Cardiac muscle cell (in vitro differentiated cells and primary cell): ENCODE data around the gene RSPH9. TPM values are rescaled to one million over a fixed set of nuclear protein-coding genes. Genes with fewer than 3 reads are reported as not detected.

Experiments
- DNase-seq, 2 donors: peaks; one replicate each; pipeline versions ENCODE4 v3.0.0 to v3.0.0-alpha.2; 2010 to 2017; ENCODE audit warnings: low read depth in 1 of 2, low spot score in 1 of 2
- H3K27ac ChIP-seq: fragments of 200-600 bp; sonication (generic); 2 replicates; pipeline ENCODE4 v1.5.1; 2016
- H3K27me3 ChIP-seq: fragments of 200-600 bp; sonication (generic); 2 replicates; pipeline ENCODE4 v1.6.0; 2016; ENCODE audit warnings: control low read depth
- H3K36me3 ChIP-seq: fragments of 200-600 bp; sonication (generic); 2 replicates; pipeline ENCODE4 v1.5.1; 2016; ENCODE audit warnings: control low read depth
- H3K4me1 ChIP-seq: fragments of 200-600 bp; sonication (generic); 2 replicates; pipeline ENCODE4 v1.8.1; 2017; ENCODE audit warnings: low read depth, mild to moderate bottlenecking, mixed run types
- H3K4me3 ChIP-seq: fragments of 200-600 bp; sonication (generic); 2 replicates; pipeline ENCODE4 v1.5.1; 2016; ENCODE audit warnings: mild to moderate bottlenecking
- H3K9me3 ChIP-seq: fragments of 200-600 bp; sonication (generic); 2 replicates; pipeline ENCODE4 v1.5.1; 2017; ENCODE audit warnings: low read depth, mild to moderate bottlenecking, control low read depth
- polyA plus RNA-seq: library from polyadenylated mRNA; unstranded; fragments of >200 nt; fragmentation: Nextera tagmentation; extraction: Ambion mirVana; gene quantifications from 2 replicates; pipeline ENCODE4 v1.2.1, GENCODE V29; 2016
- total RNA-seq: library from RNA; depleted of rRNA; stranded (reverse); fragments of >200 nt; gene quantifications from 2 replicates; pipeline ENCODE4 v1.2.3, GENCODE V29; 2016
- TF ChIP-seq, protein P1 (sequence below): IDR thresholded peaks from 2 replicates; pipeline ENCODE4 v1.5.1; 2012; ENCODE audit warnings: low read depth, mild to moderate bottlenecking, low read length

The RSPH9 gene
- total and polyA plus RNA-seq, 2 experiments from 2014 or later: 2.9 to 5.8 TPM

DNA sequence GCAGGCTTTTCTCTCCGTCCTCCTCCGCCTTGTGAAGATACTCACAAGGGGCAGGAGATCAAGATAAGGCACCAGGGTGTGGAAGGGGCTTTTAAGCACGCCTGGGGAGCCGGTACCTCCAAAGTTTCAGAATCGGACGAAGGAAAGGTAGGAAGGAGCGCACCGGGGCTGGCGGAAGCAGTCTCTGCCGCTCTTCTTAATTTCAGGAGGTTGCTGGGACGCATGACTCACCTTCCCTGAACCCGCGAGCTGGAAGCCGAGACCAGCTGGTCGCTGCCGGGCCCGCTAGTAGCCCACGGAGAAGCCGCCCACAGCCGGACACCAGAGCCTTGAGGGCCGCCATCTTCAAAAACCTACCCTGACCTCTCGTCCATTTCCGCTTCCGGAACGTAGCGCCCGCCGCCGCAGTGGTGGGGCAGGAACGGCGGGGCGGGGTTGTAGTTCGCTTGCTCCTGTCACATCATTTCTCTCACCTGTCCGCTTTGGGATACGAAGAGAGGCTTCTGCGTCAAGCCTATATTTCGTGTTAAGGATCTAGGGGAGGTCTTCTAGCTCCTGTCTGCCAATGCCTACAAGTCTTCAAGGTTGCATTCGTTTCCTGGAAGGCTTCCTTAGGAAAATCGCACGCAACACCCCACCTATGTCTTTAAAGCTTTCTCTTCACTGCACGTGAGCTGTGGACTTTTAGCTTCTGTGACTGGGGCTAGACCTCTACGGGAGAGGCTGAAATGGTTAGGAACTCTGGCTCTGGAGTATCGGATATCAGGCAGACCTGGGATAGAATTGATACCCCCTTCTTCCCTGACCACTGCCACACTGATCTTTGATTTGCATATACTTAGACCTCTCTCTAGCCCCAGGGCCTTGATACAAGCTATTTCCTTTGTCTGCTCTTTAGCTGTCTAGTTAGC is 42.9 kb downstream of the RSPH9 start, which contains the start of gene MRPS18A:
Gene MRPS18A, minus strand, starts transcription at position 355 of the 911 bp plus-strand sequence. Its CDS starts 12 bp downstream, at position 343.
- Histone ChIP-seq H3K27ac (peak within 1 kb of the TSS; percentile 83), H3K4me3 (peak within 1 kb of the TSS; percentile 94), H3K27me3 (no peaks in the 10 kb centered on the region), H3K36me3 (no peaks in the 10 kb centered on the region), H3K4me1 (peaks cover 9% of the 10 kb centered on the region), H3K9me3 (no peaks in the 10 kb centered on the region)
- peak; percentile 75 to 87 for DNase-seq
- TF ChIP-seq, protein P1, sequence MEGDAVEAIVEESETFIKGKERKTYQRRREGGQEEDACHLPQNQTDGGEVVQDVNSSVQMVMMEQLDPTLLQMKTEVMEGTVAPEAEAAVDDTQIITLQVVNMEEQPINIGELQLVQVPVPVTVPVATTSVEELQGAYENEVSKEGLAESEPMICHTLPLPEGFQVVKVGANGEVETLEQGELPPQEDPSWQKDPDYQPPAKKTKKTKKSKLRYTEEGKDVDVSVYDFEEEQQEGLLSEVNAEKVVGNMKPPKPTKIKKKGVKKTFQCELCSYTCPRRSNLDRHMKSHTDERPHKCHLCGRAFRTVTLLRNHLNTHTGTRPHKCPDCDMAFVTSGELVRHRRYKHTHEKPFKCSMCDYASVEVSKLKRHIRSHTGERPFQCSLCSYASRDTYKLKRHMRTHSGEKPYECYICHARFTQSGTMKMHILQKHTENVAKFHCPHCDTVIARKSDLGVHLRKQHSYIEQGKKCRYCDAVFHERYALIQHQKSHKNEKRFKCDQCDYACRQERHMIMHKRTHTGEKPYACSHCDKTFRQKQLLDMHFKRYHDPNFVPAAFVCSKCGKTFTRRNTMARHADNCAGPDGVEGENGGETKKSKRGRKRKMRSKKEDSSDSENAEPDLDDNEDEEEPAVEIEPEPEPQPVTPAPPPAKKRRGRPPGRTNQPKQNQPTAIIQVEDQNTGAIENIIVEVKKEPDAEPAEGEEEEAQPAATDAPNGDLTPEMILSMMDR: no peak

DNA sequence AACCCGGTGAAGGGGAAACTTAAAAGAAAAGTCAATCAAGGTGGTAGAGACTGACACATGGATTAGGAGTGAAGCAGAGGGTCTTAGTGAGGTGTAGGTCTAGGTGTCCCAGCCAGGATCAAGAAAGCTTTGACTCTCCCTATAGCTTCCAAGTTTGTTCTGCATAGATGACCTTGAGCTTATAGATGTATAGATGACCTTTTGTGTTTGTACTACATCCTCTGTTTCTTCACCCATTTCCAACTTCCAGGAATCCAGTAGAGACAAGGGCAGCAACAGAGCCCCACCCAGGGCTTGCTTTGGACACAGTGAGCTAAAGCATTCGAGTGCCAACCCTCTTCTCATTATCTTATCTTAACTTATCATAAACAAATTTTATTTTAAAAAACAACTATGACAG is 44.6 kb downstream of the RSPH9 start:
- no peaks in the 10 kb centered on the region for H3K27me3 ChIP-seq
- peaks cover 9% of the 10 kb centered on the region for H3K4me1 ChIP-seq
- H3K4me3 ChIP-seq: no peak overlapping the region
- H3K36me3 ChIP-seq: no peaks in the 10 kb centered on the region
- TF ChIP-seq, protein P1: no peak
- no peak for DNase-seq
- H3K9me3 ChIP-seq: no peaks in the 10 kb centered on the region
- H3K27ac ChIP-seq: no peak overlapping the region

DNA sequence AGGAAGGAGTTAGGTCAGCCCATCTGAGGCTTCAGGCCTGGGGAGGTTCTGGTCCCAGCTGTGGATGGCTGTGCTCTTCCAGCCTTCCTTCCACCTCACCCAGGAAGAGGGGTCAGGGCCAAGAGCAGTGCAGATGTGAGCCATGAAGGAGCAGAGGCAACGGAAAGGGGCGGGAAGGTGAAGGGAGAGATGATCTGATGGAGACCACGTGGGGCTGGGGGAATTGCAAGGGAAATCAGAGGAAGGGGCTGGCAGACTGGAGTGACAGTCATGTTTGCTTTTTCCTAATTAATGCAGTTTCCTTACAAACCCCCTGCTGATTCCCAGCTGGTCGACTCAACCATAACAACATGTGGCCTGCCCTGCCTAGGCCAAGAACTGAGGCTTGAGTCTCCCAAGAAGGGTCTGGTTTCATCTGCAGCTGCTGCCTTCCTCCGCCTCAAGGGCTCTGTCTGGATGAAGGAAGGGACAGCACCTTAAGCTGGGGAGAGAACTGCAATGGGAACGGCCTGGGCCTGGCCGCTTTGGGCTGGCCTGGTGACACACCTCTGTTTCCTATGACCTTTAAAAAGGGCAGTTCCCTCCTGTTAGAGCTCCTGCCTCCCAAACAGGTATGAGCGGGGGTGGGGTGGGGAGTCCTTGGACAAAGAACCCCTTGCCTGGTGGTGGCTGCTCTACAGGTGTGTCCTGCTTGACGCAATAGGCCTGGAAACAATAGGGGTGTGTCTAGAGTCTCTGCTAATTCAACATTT is 50.6 kb downstream of the RSPH9 start:
- peaks cover 13% of the 10 kb centered on the region for H3K4me1 ChIP-seq
- H3K4me3 ChIP-seq: no peak overlapping the region
- H3K27me3 ChIP-seq: no peaks in the 10 kb centered on the region
- H3K9me3 ChIP-seq: no peaks in the 10 kb centered on the region
- DNase-seq: no peak
- H3K36me3 ChIP-seq: no peaks in the 10 kb centered on the region
- TF ChIP-seq, protein P1: no peak
- no peak overlapping the region for H3K27ac ChIP-seq

DNA sequence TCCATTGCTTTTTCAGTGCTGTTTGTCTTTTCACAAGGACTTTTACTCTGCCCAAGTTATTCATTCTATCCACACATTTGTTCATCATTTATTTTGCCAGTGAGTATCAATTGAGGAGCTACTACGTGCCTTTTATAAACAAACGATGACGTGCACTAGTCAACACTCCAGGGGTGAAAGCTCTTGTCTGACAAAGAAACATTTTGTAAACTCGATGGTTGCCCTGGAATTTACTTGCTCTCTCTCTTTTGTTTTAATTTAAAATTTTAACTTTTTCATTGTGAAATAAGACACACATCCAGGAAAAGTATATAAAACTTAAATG is 51.1 kb downstream of the RSPH9 start:
- Histone ChIP-seq H3K4me1 (peaks cover 13% of the 10 kb centered on the region), H3K27me3 (no peaks in the 10 kb centered on the region), H3K4me3 (no peak overlapping the region), H3K9me3 (no peaks in the 10 kb centered on the region), H3K27ac (no peak overlapping the region), H3K36me3 (no peaks in the 10 kb centered on the region)
- TF ChIP-seq, protein P1: no peak
- no peak for DNase-seq

DNA sequence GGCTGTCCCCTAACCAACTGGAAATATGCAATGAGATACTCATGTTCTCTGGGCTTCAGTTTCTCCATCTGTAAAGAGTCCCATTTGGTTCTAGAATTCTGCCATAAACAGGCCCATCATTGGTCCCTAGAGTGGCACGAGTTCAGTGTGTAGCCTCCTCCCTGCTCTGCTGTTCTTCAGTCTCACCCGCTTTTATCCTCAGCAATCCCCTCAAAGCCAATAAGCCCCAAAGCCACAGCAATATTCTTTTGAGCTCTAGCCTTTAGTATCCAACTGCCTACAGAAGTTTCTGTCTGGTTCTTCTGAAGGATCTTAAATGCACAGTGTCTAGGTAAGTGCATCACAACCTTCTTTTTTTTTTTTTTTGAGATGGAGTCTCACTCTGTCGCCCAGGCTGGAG is 52.6 kb downstream of the RSPH9 start:
- H3K36me3 ChIP-seq: no peaks in the 10 kb centered on the region
- H3K4me3 ChIP-seq: no peak overlapping the region
- no peak overlapping the region for H3K27ac ChIP-seq
- TF ChIP-seq, protein P1: no peak
- DNase-seq: no peak
- H3K27me3 ChIP-seq: no peaks in the 10 kb centered on the region
- H3K9me3 ChIP-seq: no peaks in the 10 kb centered on the region
- H3K4me1 ChIP-seq: peaks cover 21% of the 10 kb centered on the region
